K562 (cell line): Measurements from ENCODE around the gene MSL3.

Source experiments
- CBX8 ChIP-seq: fragments of 200-600 bp; sonication (generic); IDR thresholded peaks from 2 replicates; pipeline ENCODE4 v1.6.1; 2012; ENCODE audit warnings: borderline replicate concordance, mixed run types, low read depth, mild to moderate bottlenecking, moderate library complexity, mixed read lengths, low read length, control low read depth, inconsistent platforms; ENCODE audit not compliant: poor library complexity, severe bottlenecking; ENCODE audit errors: extremely low read depth
- MYC ChIP-seq, 2 experiments: fragments of 250-450 bp in 1 of 2; sonication (Bioruptor Pico) in 1 of 2; IDR thresholded peaks; 2 replicates each; pipeline versions ENCODE4 v1.5.1 to v1.6.1; 2012 to 2021; ENCODE audit warnings: low read depth in 2 of 2, borderline replicate concordance in 1 of 2, improper control_type of control experiment in 1 of 2, low read length in 1 of 2, mild to moderate bottlenecking in 1 of 2, moderate library complexity in 1 of 2
- POLR2AphosphoS5 ChIP-seq: IDR thresholded peaks from 2 replicates; pipeline ENCODE4 v1.6.1; 2011; ENCODE audit warnings: mild to moderate bottlenecking, low read depth, low read length, moderate library complexity; ENCODE audit not compliant: control insufficient read depth, insufficient read depth
- ZHX1 ChIP-seq: fragments of 150-350 bp; conservative IDR thresholded peaks from 2 replicates; pipeline ENCODE4 v1.6.1; 2014; ENCODE audit warnings: low read length

- TF ChIP-seq MYC (IDR thresholded peaks at IDR 0.05; ENCODE audit: low read depth, low read length) (no peak), MYC (CRISPR knock-in tag; IDR thresholded peaks at IDR 0.05; ENCODE audit: borderline replicate concordance, low read depth) (no peak), CBX8 (no peak), ZHX1 (no peak), POLR2AphosphoS5 (no peak)
These were observed 23.1 kb downstream of the MSL3 start for GRCh38 chrX:11781133-11781532.
